Measurements from ENCODE around the gene CIB4.

Gene CIB4

DNA sequence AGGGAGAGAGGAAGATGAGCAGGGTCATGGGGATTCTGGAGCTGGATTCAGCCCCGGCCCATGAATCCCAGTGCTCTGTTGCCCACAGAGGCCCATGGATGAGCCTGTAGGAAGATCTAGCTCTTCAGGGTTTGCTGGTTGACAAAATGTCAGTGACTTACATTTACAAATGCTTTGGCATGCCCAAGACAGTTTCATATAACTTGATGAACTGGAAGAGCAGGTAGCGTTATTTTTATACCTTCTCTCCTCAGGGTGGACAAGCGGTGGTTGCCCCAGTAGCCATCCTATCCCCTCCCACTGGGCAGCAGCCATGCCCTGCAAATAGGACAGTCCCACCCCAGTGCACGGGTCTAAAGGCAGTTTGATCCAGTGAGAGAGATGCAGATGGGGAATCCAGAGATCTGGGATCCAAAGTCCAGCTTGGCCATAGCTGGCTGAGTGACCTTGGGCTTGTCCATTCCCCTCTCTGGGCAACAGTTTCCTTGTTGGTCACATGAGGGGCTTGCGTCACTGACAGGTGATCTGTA is 29.8 kb upstream of the CIB4 start:
- no peak for DNase-seq
- H3K27me3 ChIP-seq (ENCODE audit: insufficient read depth, low read length, poor library complexity) = no peaks in the 10 kb centered on the region

DNA sequence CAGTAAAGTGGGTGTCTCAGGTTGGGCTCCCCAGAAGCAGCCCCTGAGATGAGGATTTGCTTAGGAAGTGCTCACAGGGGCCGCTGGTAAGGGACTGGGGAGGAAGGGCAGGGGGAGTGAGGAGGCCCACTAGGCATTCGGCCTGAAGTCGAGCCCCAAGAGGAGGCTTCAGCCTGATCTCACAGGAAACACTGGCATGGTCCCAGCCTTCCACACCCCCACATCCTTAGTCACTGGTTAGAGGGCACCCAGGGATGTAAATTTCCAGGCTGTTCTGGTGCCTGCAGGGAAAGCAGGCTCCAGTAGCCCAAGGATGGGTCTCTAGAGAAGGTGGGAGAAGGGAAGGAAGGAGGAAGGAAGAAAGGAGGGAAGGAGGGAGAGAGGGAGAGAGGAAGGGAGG is 29.0 kb upstream of the CIB4 start:
- Histone ChIP-seq H4K5ac (ENCODE audit: low read length) (no peak overlapping the region), H4K8ac (ENCODE audit: low read depth, low read length) (no peak overlapping the region), H3K4ac (ENCODE audit: low read depth, low read length) (no peak overlapping the region), H3K79me1 (ENCODE audit: low read length) (no peaks in the 10 kb centered on the region), H3K27ac (ENCODE audit: low read depth, low read length) (no peak overlapping the region), H3K9ac (ENCODE audit: low read length) (no peak overlapping the region), H3K36me3 (ENCODE audit: control insufficient read depth, insufficient read depth, low read length) (no peaks in the 10 kb centered on the region), H3K56ac (ENCODE audit: low read length) (no peak overlapping the region), H3K4me2 (ENCODE audit: low read length) (no peak overlapping the region), H3K4me3 (ENCODE audit: low read length) (no peak overlapping the region), H2BK120ac (ENCODE audit: low read depth, low read length) (no peak overlapping the region), H2BK5ac (ENCODE audit: low read length) (no peak overlapping the region), H3K4me1 (ENCODE audit: control insufficient read depth, low read depth, low read length) (no peaks in the 10 kb centered on the region), H3K18ac (ENCODE audit: low read length) (no peak overlapping the region), H3K27me3 (ENCODE audit: insufficient read depth, low read length, poor library complexity) (no peaks in the 10 kb centered on the region), H3K23ac (ENCODE audit: low read length) (no peak overlapping the region), H2BK15ac (replicated peaks; ENCODE audit: low read depth) (no peak overlapping the region), H2AK5ac (ENCODE audit: low read length) (no peak overlapping the region), H3K79me2 (ENCODE audit: control insufficient read depth, insufficient read depth, low read length) (no peaks in the 10 kb centered on the region)
- no CpG with 5 or more reads among the region's 3 CpGs for WGBS (ENCODE audit: extremely low coverage, insufficient coverage, low lambda C conversion rate)
- DNase-seq = no peak

More for the DNA sequence above, 29.8 kb upstream of the CIB4 start:
- no peaks in the 10 kb centered on the region for H3K36me3 ChIP-seq (ENCODE audit: control insufficient read depth, insufficient read depth, low read length)
- no peak overlapping the region for H3K4me3 ChIP-seq (ENCODE audit: low read length)
- no peaks in the 10 kb centered on the region for H3K4me1 ChIP-seq (ENCODE audit: control insufficient read depth, low read depth, low read length)
- H2BK15ac ChIP-seq (replicated peaks; ENCODE audit: low read depth) = no peak overlapping the region
- no peak overlapping the region for H4K5ac ChIP-seq (ENCODE audit: low read length)
- H3K9ac ChIP-seq (ENCODE audit: low read length) = no peak overlapping the region
- H3K27ac ChIP-seq (ENCODE audit: low read depth, low read length) = no peak overlapping the region
- H4K8ac ChIP-seq (ENCODE audit: low read depth, low read length) = no peak overlapping the region
- no peak overlapping the region for H3K56ac ChIP-seq (ENCODE audit: low read length)
- H3K4ac ChIP-seq (ENCODE audit: low read depth, low read length) = no peak overlapping the region
- no peak overlapping the region for H3K23ac ChIP-seq (ENCODE audit: low read length)
- no peak overlapping the region for H2AK5ac ChIP-seq (ENCODE audit: low read length)
- no peak overlapping the region for H2BK5ac ChIP-seq (ENCODE audit: low read length)
- H2BK120ac ChIP-seq (ENCODE audit: low read depth, low read length) = no peak overlapping the region
- H3K4me2 ChIP-seq (ENCODE audit: low read length) = no peak overlapping the region
- H3K79me2 ChIP-seq (ENCODE audit: control insufficient read depth, insufficient read depth, low read length) = no peaks in the 10 kb centered on the region
- no peaks in the 10 kb centered on the region for H3K79me1 ChIP-seq (ENCODE audit: low read length)
- H3K18ac ChIP-seq (ENCODE audit: low read length) = no peak overlapping the region
- WGBS (ENCODE audit: extremely low coverage, insufficient coverage, low lambda C conversion rate) = no CpG with 5 or more reads among the region's 5 CpGs

DNA sequence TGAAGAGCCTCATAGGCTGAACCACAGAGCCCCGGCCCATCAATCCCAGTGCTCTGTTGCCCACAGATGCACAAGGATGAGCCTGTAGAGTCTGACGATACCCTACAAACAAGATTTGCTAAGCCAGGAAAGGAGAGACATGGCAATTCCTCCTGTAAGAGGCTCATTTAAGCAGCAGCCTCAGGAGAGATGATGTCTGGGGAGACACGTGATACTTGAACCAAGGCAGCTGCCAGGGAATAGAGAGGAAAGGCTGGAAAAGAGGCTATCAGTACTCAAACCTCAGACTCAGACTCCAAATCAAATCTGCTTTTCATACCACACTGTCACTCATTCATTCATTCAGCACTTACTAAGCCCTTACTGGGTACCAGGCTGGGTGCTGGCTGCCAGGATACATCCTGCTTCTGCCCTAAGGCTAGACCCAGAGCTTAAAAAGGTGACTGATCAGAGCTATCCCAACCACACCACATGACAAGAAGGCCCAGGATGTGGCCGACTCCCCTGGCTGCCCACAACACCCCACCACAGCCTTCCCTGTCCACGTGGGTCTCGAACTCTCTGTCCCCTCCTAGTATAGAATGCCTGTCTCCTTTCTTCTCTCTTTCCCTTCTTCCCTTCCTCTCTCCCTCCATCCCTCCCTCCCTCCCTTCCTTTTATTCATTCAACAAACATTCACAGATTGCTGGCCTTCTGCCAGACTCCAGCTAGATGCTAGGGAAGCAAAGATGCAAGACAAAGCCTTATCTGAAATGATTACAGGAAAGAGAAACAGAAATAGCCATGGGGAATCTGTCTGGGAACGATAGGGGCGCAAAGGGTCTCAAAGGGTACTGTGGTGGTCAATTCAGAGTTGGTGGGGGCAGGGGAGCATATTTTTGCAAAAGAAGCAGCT is 27.9 kb upstream of the CIB4 start:
- Histone ChIP-seq H3K79me2 (ENCODE audit: control insufficient read depth, insufficient read depth, low read length) (no peaks in the 10 kb centered on the region), H3K79me1 (ENCODE audit: low read length) (no peaks in the 10 kb centered on the region), H3K4me2 (ENCODE audit: low read length) (no peak overlapping the region), H3K4ac (ENCODE audit: low read depth, low read length) (no peak overlapping the region), H2BK5ac (ENCODE audit: low read length) (no peak overlapping the region), H3K27me3 (ENCODE audit: insufficient read depth, low read length, poor library complexity) (no peaks in the 10 kb centered on the region), H2AK5ac (ENCODE audit: low read length) (no peak overlapping the region), H3K4me1 (ENCODE audit: control insufficient read depth, low read depth, low read length) (no peaks in the 10 kb centered on the region), H2BK120ac (ENCODE audit: low read depth, low read length) (no peak overlapping the region), H3K4me3 (ENCODE audit: low read length) (no peak overlapping the region), H3K18ac (ENCODE audit: low read length) (no peak overlapping the region), H4K8ac (ENCODE audit: low read depth, low read length) (no peak overlapping the region), H3K56ac (ENCODE audit: low read length) (no peak overlapping the region), H3K36me3 (ENCODE audit: control insufficient read depth, insufficient read depth, low read length) (no peaks in the 10 kb centered on the region), H3K27ac (ENCODE audit: low read depth, low read length) (no peak overlapping the region), H4K5ac (ENCODE audit: low read length) (no peak overlapping the region), H3K23ac (ENCODE audit: low read length) (no peak overlapping the region), H2BK15ac (replicated peaks; ENCODE audit: low read depth) (no peak overlapping the region), H3K9ac (ENCODE audit: low read length) (no peak overlapping the region)
- WGBS (ENCODE audit: extremely low coverage, insufficient coverage, low lambda C conversion rate) = no CpG with 5 or more reads among the region's 8 CpGs
- no peak for DNase-seq

GRCh38 chr2:26668041-26668440 is 26.9 kb upstream of the CIB4 start:
- Histone ChIP-seq H4K5ac (ENCODE audit: low read length) (no peak overlapping the region), H2AK5ac (ENCODE audit: low read length) (no peak overlapping the region), H3K4me3 (ENCODE audit: low read length) (no peak overlapping the region), H3K18ac (ENCODE audit: low read length) (no peak overlapping the region), H3K27ac (ENCODE audit: low read depth, low read length) (no peak overlapping the region), H2BK15ac (replicated peaks; ENCODE audit: low read depth) (no peak overlapping the region), H3K4ac (ENCODE audit: low read depth, low read length) (no peak overlapping the region), H3K79me1 (ENCODE audit: low read length) (no peaks in the 10 kb centered on the region), H2BK5ac (ENCODE audit: low read length) (no peak overlapping the region), H3K27me3 (ENCODE audit: insufficient read depth, low read length, poor library complexity) (no peaks in the 10 kb centered on the region), H3K9ac (ENCODE audit: low read length) (no peak overlapping the region), H3K4me1 (ENCODE audit: control insufficient read depth, low read depth, low read length) (no peaks in the 10 kb centered on the region), H3K36me3 (ENCODE audit: control insufficient read depth, insufficient read depth, low read length) (no peaks in the 10 kb centered on the region), H3K56ac (ENCODE audit: low read length) (no peak overlapping the region), H3K23ac (ENCODE audit: low read length) (no peak overlapping the region), H4K8ac (ENCODE audit: low read depth, low read length) (no peak overlapping the region), H2BK120ac (ENCODE audit: low read depth, low read length) (no peak overlapping the region), H3K4me2 (ENCODE audit: low read length) (no peak overlapping the region), H3K79me2 (ENCODE audit: control insufficient read depth, insufficient read depth, low read length) (no peaks in the 10 kb centered on the region)
- no CpG with 5 or more reads among the region's 4 CpGs for WGBS (ENCODE audit: extremely low coverage, insufficient coverage, low lambda C conversion rate)
- DNase-seq = no peak

DNA sequence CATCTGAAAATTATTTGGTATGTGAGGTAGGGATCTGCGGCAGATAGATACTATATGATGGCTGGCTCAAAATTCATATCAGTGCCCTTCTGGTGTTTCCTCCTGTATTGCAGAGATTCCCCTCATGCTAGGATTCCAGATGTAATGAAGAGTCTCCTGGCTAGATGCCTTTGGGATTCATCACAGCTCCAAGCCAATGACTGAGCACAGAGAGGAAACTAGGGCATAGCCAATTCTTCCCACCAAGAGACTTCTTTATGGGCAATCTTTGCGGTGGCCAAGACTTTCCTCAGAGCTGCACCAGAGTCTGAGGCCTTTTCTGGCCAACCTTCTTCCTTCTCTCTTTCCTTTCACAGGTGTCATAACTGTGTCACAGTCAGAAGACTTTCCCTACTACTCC is 25.5 kb upstream of the CIB4 start:
- no peak overlapping the region for H3K9ac ChIP-seq (ENCODE audit: low read length)

More for the DNA sequence above, 25.5 kb upstream of the CIB4 start:
- WGBS (ENCODE audit: extremely low coverage, insufficient coverage, low lambda C conversion rate) = no CpG with 5 or more reads among the region's 2 CpGs
- Histone ChIP-seq H2BK15ac (replicated peaks; ENCODE audit: low read depth) (no peak overlapping the region), H3K4me3 (ENCODE audit: low read length) (no peak overlapping the region), H4K8ac (ENCODE audit: low read depth, low read length) (no peak overlapping the region), H3K4me2 (ENCODE audit: low read length) (no peak overlapping the region), H3K27ac (ENCODE audit: low read depth, low read length) (no peak overlapping the region), H3K4ac (ENCODE audit: low read depth, low read length) (no peak overlapping the region), H3K4me1 (ENCODE audit: control insufficient read depth, low read depth, low read length) (no peaks in the 10 kb centered on the region), H3K56ac (ENCODE audit: low read length) (no peak overlapping the region), H2BK5ac (ENCODE audit: low read length) (no peak overlapping the region), H3K36me3 (ENCODE audit: control insufficient read depth, insufficient read depth, low read length) (no peaks in the 10 kb centered on the region), H3K18ac (ENCODE audit: low read length) (no peak overlapping the region), H2AK5ac (ENCODE audit: low read length) (no peak overlapping the region), H3K23ac (ENCODE audit: low read length) (no peak overlapping the region), H2BK120ac (ENCODE audit: low read depth, low read length) (no peak overlapping the region), H3K79me2 (ENCODE audit: control insufficient read depth, insufficient read depth, low read length) (no peaks in the 10 kb centered on the region), H3K79me1 (ENCODE audit: low read length) (no peaks in the 10 kb centered on the region), H4K5ac (ENCODE audit: low read length) (no peak overlapping the region), H3K27me3 (ENCODE audit: insufficient read depth, low read length, poor library complexity) (no peaks in the 10 kb centered on the region)
- no peak for DNase-seq

Measured in mesendoderm (in vitro differentiated cells).